SKM-1 treated with dmso at 0.1 percent for 144 hours (cell line): ENCODE measurements around the gene CDHR2.
"Not testable (repeated sequence)": the region's sequence is repeated elsewhere in the genome, so short reads cannot be mapped to it uniquely, and the experiment has no call there.

Experiments
- DNase-seq: peaks from one replicate; lab custom pipeline; 2025; ENCODE audit not compliant: unreplicated experiment; lab: John Stamatoyannopoulos, UW

Gene CDHR2

DNA sequence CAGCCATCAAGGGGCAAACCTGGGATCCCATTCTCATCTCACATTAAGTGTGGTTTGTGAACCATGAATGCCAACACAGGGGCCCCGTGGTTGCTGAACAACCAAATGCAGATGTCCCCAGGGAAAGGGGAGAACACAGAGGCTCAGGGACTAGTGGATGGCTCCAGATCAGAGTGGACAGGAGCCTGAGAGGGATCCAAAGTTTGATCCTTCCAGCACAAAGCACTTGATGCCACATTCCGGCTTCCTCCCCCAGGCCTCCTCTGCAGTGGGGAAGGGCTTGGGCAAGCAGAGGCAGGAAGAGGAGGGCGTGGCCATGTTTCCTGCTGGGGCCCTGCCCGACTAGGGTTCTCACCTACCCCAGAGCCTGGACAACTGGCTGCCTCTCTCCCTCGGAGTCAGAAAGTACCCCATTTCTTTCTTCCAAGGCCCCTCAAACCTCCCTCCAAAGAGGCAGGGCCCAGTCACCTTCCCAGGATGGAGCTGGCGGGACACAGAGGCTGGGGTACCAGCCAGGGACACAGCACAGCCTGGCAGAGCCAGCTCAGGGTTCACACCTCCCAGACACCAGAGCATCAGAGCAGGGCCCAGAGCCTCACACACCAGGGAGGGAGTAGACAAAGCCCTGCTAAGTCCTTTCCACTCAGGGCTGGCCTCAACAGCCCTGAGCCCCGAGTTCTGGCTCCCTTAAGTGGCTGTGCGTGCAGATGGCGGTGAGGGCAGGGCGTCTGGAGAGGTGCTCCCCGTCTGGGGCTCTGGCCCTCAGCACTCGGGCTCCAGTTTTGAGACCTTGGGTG is 7.6 kb upstream of the CDHR2 start:
- peak; percentile 70 for DNase-seq

GRCh38 chr5:176542135-176542595 is 7.0 kb upstream of the CDHR2 start:
- peak; percentile 58 for DNase-seq

DNA sequence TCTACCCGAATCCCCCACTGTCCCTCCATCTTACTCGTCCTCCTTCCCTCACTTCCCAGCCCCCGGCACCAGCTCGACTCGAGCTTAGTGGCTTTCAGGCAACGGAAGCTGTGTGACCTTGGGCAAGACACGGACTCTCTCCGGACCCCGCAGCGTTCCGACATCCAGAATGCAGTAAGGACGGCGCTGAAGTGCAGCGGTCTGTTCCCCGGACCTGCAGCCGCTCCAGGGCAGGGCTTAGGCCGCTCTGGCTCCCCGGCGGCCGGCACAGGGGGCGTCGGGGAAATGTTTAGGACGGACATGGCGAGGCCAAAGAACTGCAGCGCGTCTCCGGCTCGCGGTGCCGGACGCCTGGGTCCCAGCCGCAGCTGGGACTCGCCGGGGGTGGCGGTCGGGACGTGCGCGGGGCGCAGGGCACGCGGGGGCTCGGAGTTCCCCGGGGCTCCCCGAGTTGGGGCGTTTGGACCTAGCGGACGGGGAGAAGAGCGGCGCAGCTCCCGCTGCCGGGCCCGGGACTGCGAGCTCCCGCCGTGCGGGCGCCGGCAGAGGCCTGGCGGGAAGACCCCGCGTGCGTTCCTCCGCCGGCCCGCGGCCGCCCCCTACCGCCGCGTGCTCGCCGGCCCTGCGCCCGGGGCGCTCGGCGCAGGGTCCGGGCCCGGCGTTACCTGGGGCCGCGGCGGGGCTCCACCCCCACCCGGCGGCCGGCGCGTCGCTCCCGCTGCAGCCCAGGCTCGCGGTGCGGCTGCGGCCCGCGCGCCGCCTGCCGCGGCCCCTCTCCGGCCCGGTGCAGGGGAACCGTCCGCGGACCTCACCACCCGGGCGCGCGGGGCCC is 6.3 kb upstream of the CDHR2 start:
- peak; percentile 30 for DNase-seq

DNA sequence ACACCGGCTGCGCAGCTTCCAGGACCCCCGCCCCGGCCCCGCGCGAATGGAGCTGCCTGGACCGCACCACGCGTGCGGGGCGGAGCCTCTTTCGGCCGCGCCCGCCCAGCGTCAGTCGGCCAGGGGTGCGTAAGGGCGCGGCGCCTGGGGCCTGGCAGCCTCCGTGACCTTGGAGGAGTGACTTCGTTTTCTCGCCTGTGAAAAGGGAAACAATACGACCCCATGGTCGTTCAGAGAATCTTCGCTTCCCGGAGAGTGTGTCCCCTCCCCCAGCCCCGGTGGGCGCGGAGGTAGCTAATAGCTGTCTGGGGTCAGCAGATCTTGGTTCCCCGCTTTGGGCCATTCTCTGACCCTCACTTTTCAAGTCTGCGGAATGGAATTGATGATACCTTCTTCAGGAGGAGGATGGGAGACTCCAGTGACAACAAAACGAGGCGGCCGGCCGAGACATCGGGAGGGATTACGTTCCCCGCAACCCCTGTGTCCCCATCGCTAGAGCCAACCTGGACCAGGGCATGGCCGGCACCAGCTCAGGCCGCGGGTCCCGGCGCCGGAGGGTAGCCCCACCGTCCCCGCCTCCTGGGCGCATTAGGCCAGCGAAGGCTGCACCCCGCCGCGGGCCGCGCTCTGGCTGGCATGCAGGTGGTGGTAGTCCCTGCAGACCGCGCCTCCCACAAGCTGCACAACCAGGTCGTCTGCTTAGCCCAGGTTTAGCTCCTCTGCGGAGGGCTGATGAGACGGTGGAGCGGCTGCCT is 5.5 kb upstream of the CDHR2 start:
- peak; percentile 68 for DNase-seq

- DNase-seq = no peak
Measured at GRCh38 chr5:176545388-176545736, 3.8 kb upstream of the CDHR2 start.

GRCh38 chr5:176545737-176546509 is 3.2 kb upstream of the CDHR2 start:
- no peak for DNase-seq

DNA sequence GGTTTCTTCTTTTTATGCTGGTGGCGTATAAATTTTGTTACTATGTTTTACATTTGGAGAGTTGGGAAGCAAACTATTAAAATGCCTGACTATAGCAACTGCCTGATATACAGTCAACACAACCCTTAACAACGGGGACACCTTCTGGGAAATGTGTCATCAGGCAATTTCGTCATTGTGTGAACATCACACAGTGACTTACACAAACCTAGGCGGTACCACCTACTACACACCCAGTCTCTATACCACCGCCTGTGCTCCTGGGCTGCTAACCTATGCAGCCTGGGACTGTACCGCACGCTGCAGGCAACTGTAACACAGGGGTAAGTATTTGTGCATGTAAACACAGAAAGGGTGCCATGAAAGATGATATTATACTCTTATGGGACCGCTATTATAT is 1.3 kb upstream of the CDHR2 start:
- no peak for DNase-seq

DNA sequence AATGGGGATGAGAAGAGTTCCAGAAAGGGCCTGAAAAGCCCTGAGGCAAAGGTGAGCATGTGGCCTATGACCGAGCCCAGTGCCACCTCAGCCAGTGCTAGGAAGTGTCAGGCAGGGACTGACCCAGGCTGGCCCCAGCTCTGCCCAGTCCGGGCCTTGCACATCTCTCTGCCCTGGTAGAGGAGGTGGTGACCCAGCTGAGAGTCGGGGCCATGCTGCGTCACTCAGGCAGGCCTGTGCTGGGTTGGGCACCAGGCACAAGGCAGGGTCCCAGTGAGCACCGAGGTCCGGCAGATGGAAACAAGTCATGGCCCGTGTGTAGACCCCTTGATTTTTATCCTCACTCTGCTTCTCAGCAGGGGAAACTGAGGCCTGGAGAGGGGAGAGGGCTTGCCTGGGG is 729 bp downstream of the CDHR2 start:
- DNase-seq = no peak

DNA sequence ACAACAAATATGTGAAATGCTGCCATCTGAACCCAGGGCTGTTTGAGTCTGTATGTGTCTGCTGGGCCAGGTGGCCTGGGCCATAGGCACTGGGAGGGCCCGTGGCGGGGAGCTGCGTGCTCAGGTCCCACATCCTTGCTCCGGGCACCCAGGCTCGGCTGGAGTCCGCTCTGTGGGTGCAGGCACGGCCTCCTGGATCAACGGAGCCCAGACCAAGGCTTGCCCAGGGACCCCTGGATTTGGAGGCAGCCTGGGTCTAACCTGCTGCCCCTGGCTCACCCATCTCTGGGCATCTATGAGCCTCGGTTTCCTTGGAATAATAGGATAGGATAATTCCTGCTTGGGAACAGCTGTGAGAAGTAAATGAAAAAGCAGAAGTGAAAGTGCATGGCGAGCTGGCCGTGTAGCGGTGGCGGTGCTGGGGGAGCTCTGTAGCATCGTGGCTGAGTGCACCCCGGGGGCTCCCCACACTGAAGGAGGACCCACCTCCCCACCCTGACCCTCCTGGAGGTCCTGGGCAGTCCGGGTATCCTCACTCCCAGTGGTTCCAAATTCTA is 1.2 kb downstream of the CDHR2 start:
- DNase-seq = peak; percentile 27

- not testable (repeated sequence) for DNase-seq
Measured at GRCh38 chr5:176550937-176551336, 1.8 kb downstream of the CDHR2 start.

DNA sequence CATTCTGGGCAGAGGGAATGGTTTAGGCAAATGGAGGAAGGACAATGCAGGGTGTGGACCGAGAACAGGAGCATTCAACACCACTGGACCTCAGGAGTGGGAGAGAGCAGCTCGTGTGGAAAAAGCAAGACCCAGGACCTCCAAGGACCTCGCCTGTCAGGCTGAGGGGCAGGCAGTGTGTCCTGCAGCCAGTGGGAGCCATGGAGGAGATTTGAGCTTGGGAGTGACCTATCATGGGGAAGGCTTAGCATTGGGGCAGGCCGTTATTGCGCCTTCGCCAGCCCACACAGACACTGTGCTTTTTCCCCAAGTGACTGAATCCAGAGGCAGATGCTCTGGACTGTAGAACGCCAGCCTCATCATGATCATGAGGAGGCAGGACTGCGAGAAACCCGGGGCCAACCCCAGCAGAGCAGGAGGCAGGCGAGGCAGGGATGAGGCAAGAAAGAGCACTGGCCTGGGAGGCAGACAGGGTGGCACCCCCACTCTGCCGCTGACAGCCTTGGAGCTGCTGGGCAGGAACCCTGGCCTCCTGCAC is 3.3 kb downstream of the CDHR2 start:
- no peak for DNase-seq

GRCh38 chr5:176553260-176554085 is 4.3 kb downstream of the CDHR2 start:
- DNase-seq = no peak

- DNase-seq = no peak
Measured at GRCh38 chr5:176557846-176558245, 8.7 kb downstream of the CDHR2 start.

DNA sequence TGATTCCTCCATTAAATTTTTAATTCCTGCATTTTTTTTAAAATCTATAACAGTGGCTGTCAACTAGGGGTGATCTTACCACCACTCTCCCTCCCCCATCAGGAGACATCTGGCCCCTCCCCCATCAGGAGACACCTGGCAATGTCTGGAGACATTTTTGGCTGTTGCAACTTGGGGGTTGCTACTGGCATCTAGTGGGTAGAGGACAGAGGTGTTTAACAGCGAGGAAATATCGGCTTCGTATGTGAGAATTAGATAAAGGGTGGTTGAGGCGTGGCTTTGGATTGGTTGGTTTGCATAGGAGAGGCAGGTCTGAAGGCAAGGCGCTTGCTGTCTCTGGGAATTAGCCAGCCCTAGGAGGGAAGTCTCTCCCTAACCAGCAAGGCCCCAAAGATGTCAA is 10.5 kb downstream of the CDHR2 start:
- DNase-seq = no peak

DNA sequence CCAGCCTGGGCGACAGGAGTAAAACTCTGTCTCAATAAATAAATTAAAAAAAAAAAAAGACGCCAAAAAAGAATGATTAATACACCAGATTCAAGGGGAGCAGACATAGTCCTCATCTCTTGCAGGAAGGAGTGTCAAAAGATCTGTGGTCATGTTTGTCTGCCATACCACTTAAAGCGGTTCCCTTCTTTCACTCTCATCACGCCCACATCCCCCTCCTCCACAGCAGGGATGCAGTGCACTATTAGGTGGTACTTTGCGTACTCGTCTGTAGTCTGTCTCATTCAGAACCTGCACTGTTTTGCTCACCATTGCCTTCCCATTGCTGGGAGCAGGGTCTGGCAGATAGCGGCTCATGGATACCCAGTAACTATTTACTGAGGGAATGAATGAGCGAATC is 11.2 kb downstream of the CDHR2 start:
- DNase-seq = no peak

GRCh38 chr5:176561259-176561658 is 12.1 kb downstream of the CDHR2 start:
- no peak for DNase-seq

- DNase-seq = no peak
Measured at GRCh38 chr5:176562189-176562588, 13.0 kb downstream of the CDHR2 start.

DNA sequence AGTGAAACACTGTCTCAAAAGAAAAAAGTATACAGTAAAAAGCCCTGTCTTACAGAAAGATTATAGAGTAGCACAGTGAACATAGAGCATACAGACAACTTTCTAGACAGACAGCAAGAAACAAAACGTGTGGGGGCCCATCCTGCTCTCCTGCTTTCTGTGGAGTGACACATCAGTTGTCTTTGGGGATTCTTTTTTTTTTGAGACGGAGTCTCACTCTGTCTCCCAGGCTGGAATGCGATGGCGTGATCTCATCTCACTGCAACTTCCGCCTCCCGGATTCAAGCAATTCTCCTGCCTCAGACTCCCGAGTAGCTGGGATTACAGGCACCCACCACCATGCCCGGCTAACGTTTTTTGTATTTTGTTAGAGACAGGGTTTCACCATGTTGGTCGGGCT is 14.9 kb downstream of the CDHR2 start:
- DNase-seq = no peak

DNA sequence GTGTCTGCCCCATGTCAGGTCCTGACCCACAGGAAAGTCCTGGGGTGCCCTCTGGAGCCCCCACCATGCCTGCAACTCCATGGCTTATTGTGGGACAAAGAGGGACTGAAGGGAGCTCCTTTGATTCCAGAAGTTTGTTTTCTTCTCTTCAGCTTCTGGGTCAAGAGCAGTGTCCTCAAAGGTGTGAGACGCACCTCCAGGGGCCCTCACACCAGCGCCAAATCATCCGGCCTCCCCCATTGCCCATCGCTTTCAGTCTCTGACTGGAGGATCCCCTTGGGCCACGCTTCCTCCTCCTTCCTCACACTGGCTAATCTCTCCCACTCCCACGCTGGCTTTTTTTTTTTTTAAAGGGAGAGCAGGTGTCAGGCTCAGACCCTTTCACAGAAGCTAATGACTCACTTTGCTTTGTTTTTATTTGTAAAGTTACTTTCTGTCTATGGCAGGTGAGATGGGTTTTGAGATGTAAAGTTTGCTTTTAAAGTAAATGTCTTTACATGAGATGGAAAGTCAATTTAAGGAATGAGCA is 16.7 kb downstream of the CDHR2 start:
- DNase-seq = no peak
